B cell (primary cell): Measurements from ENCODE around the gene COL13A1. TPM values are rescaled to one million over a fixed set of nuclear protein-coding genes. Genes with fewer than 3 reads are reported as not detected.

ENCODE experiments used
- ATAC-seq: fragments of 200-7000 bp; cut with Tn5 transposase; one replicate; pipeline ENCODE4 v1.10.0; 2021; ENCODE audit warnings: low read depth, mild to moderate bottlenecking, moderate number of reproducible peaks, moderate library complexity
- CTCF ChIA-PET: fragments of 350-600 bp; sonication (Branson Sonifier 250); formaldehyde crosslinking; loops from one replicate; lab custom pipeline; 2021; ENCODE audit warnings: antibody characterized with exemption, inconsistent platforms; lab: Charles Lee
- POLR2A ChIA-PET: fragments of 350-600 bp; sonication (Branson Sonifier 250); formaldehyde crosslinking; loops from one replicate; lab custom pipeline; 2021; ENCODE audit warnings: antibody characterized with exemption; lab: Charles Lee
- DNase-seq: peaks from one replicate; pipeline ENCODE4 v3.0.0; 2013
- H2AFZ ChIP-seq: 2 replicates; pipeline ENCODE4 v1.6.1; 2012; ENCODE audit warnings: mild to moderate bottlenecking, low read depth, low read length; ENCODE audit not compliant: insufficient read depth, poor library complexity, severe bottlenecking
- H3K27ac ChIP-seq, 2 donors: 1 replicate in 1 of 2; 2 replicates in 1 of 2; pipeline ENCODE4 v1.5.1; 2012 to 2013; ENCODE audit warnings: low read length in 2 of 2, mild to moderate bottlenecking in 2 of 2, moderate library complexity in 1 of 2
- H3K27me3 ChIP-seq, 4 experiments: fragments of 200-600 bp in 1 of 4; sonication (generic) in 1 of 4; replicated peaks in 1 of 4; 1 replicate in 2 of 4; 2 replicates in 2 of 4; pipeline versions ENCODE4 v1.6.1 to v1.7.0; 2013 to 2016; ENCODE audit warnings: low read length in 3 of 4, mild to moderate bottlenecking in 2 of 4, mixed read lengths in 1 of 4, moderate library complexity in 1 of 4; ENCODE audit not compliant: insufficient read depth in 4 of 4, control insufficient read depth in 3 of 4; ENCODE audit errors: control extremely low read depth in 1 of 4
- H3K36me3 ChIP-seq, 2 experiments: replicated peaks in 1 of 2; 1 replicate in 1 of 2; 2 replicates in 1 of 2; pipeline versions ENCODE4 v1.6.1 to v1.7.1; 2013; ENCODE audit warnings: low read length in 1 of 2; ENCODE audit not compliant: insufficient read depth in 2 of 2, control insufficient read depth in 1 of 2; ENCODE audit errors: control extremely low read depth in 1 of 2, extremely low read depth in 1 of 2
- H3K4me1 ChIP-seq, 2 donors: fragments of 200-600 bp in 1 of 2; sonication (generic) in 1 of 2; 1 replicate in 1 of 2; 2 replicates in 1 of 2; pipeline versions ENCODE4 v1.5.1 to v1.6.1; 2013 to 2017; ENCODE audit warnings: low read length in 2 of 2; ENCODE audit not compliant: control insufficient read depth in 2 of 2, insufficient read depth in 2 of 2
- H3K4me2 ChIP-seq: replicated peaks from 2 replicates; pipeline ENCODE3; 2012; ENCODE audit warnings: mild to moderate bottlenecking, low read depth, low read length; ENCODE audit not compliant: poor library complexity, severe bottlenecking
- H3K4me3 ChIP-seq, 5 experiments: fragments of 200-600 bp in 1 of 5; sonication (generic) in 1 of 5; 1 replicate in 3 of 5; 2 replicates in 2 of 5; pipeline versions ENCODE4 v1.5.1 to v1.7.0; 2011 to 2016; ENCODE audit warnings: low read length in 4 of 5, mild to moderate bottlenecking in 4 of 5, low read depth in 2 of 5, control low read depth in 1 of 5, moderate library complexity in 1 of 5; ENCODE audit not compliant: insufficient read depth in 1 of 5; ENCODE audit errors: control extremely low read depth in 1 of 5, extremely low read depth in 1 of 5
- H3K79me2 ChIP-seq: fragments of 200-600 bp; sonication (generic); one replicate; pipeline ENCODE4 v1.6.0; 2016; ENCODE audit warnings: low read length; ENCODE audit not compliant: control insufficient read depth, insufficient read depth
- H3K9ac ChIP-seq: fragments of 200-600 bp; sonication (generic); 2 replicates; pipeline ENCODE4 v1.6.1; 2017; ENCODE audit warnings: mild to moderate bottlenecking, low read length, moderate library complexity
- H3K9me3 ChIP-seq, 3 donors: one replicate each; pipeline versions ENCODE4 v1.6.1 to v1.7.1; 2013; ENCODE audit warnings: low read length in 2 of 3; ENCODE audit not compliant: control insufficient read depth in 2 of 3, insufficient read depth in 1 of 3; ENCODE audit errors: control extremely low read depth in 1 of 3
- H4K20me1 ChIP-seq: 2 replicates; pipeline ENCODE4 v1.6.0; 2012; ENCODE audit warnings: mild to moderate bottlenecking, low read length; ENCODE audit not compliant: insufficient read depth, control insufficient read depth, poor library complexity, severe bottlenecking
- H3K27ac Mint-ChIP-seq: one replicate; pipeline ENCODE4 v1.8.0; 2021; ENCODE audit warnings: mixed read lengths
- H3K27me3 Mint-ChIP-seq: one replicate; pipeline ENCODE4 v1.8.0; 2021; ENCODE audit warnings: mixed read lengths
- H3K4me1 Mint-ChIP-seq: one replicate; pipeline ENCODE4 v1.8.0; 2021; ENCODE audit warnings: mixed read lengths
- H3K4me3 Mint-ChIP-seq: one replicate; pipeline ENCODE4 v1.8.0; 2021; ENCODE audit warnings: mixed read lengths
- H3K9me3 Mint-ChIP-seq: one replicate; pipeline ENCODE4 v1.8.0; 2022; ENCODE audit warnings: mixed read lengths; ENCODE audit not compliant: insufficient read depth
- EZH2 ChIP-seq: IDR thresholded peaks from 2 replicates; pipeline ENCODE4 v1.6.1; 2012; ENCODE audit warnings: borderline replicate concordance, low read depth, mild to moderate bottlenecking, moderate library complexity, low read length; ENCODE audit not compliant: insufficient read depth, poor library complexity, severe bottlenecking
- WGBS: methylation state at CpG from one replicate; pipeline ENCODE4 v1.1.5; 2013; ENCODE audit warnings: missing lambda C conversion rate; ENCODE audit not compliant: insufficient coverage; 5-methylcytosine and 5-hydroxymethylcytosine counted together
- intact Hi-C: fragments of 100-400 bp; cut with micrococcal nuclease; formaldehyde crosslinking; loops from one replicate; pipeline ENCODE4 v1.10.0; 2022
- polyA plus RNA-seq: library from polyadenylated mRNA; depleted of rRNA; stranded (reverse); fragments of >200 nt; gene quantifications from 2 replicates; pipeline ENCODE4 v1.2.3, GENCODE V29; 2012
- total RNA-seq, 2 donors: library from RNA; stranded (reverse); fragments of 120-200 nt in 1 of 2; gene quantifications; 1 replicate in 1 of 2; 2 replicates in 1 of 2; pipeline versions ENCODE4 v1.2.3 to v1.2.4, GENCODE V29; 2013 to 2022
- TF ChIP-seq, protein P1 (sequence below): fragments of 200-600 bp; IDR thresholded peaks from one replicate; pipeline ENCODE4 v1.8.0; 2022; ENCODE audit warnings: antibody characterized with exemption, mild to moderate bottlenecking

The COL13A1 gene
- total and polyA plus RNA-seq, 2 donors (not counting 1 experiment from before 2014, with no cell fraction given): not detected

DNA sequence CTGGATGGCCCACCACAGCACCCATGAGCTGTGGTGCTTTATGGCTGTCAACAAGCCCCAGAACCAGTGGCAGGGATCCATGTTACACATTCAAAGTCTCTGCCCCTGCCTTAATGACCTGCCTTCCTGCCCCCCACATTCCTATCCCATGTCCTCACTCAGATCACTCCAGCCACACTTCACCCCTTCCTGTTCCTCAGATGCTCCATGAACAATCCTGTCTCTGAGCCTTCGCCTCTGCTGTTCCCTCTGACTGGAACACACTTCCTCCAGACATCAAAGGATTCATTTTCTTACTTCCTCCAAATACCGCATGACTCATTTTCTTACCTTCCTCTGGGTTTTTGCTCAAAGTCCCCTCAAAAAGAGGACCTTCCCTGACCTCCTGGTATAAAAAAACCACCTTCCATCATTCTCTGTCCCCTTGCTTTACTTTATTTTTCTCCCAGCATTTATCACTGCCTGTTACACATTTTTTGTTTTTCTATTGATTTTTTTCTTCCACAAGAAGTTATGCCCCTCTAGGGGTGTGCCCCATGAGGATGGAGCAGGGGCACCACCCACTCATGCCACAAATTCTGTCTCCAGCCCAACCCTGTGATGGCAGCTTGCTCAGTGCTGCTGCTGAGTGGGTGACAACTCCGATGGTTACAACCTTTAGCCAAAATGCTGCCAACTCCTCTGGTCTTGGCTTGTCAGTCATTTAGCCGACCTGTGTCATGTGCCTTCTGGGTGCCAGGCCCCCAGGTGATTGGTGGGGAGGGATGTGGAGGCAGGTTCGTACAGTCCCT is 18.2 kb downstream of the COL13A1 start:
- Histone ChIP-seq H4K20me1 (no peaks in the 10 kb centered on the region), H3K9me3 (peaks cover 0 to 6% (median 0%) of the 10 kb centered on the region in 3 donors), H3K4me1 (no peaks in the 10 kb centered on the region), H2AFZ (no peak overlapping the region), H3K4me3 (no peak overlapping the region), H3K27ac (no peak overlapping the region), H3K27me3 (no peaks in the 10 kb centered on the region), H3K4me2 (no peak overlapping the region), H3K9ac (no peak overlapping the region), H3K36me3 (no peaks in the 10 kb centered on the region), H3K79me2 (no peaks in the 10 kb centered on the region)
- DNase-seq (no peak), ATAC-seq (no peak)
- ChIA-PET POLR2A (no interaction called here), CTCF (no interaction called here)
- Mint-ChIP-seq H3K4me3 (no peak overlapping the region), H3K9me3 (no peaks in the 10 kb centered on the region), H3K27ac (no peak overlapping the region), H3K27me3 (peaks cover 20% of the 10 kb centered on the region), H3K4me1 (no peaks in the 10 kb centered on the region)
- intact Hi-C loops: no loop called here
- 62% methylated on average over 5 of the region's 5 CpGs for WGBS
- TF ChIP-seq EZH2: no peak
- TF ChIP-seq, protein P1, sequence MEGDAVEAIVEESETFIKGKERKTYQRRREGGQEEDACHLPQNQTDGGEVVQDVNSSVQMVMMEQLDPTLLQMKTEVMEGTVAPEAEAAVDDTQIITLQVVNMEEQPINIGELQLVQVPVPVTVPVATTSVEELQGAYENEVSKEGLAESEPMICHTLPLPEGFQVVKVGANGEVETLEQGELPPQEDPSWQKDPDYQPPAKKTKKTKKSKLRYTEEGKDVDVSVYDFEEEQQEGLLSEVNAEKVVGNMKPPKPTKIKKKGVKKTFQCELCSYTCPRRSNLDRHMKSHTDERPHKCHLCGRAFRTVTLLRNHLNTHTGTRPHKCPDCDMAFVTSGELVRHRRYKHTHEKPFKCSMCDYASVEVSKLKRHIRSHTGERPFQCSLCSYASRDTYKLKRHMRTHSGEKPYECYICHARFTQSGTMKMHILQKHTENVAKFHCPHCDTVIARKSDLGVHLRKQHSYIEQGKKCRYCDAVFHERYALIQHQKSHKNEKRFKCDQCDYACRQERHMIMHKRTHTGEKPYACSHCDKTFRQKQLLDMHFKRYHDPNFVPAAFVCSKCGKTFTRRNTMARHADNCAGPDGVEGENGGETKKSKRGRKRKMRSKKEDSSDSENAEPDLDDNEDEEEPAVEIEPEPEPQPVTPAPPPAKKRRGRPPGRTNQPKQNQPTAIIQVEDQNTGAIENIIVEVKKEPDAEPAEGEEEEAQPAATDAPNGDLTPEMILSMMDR: no peak

DNA sequence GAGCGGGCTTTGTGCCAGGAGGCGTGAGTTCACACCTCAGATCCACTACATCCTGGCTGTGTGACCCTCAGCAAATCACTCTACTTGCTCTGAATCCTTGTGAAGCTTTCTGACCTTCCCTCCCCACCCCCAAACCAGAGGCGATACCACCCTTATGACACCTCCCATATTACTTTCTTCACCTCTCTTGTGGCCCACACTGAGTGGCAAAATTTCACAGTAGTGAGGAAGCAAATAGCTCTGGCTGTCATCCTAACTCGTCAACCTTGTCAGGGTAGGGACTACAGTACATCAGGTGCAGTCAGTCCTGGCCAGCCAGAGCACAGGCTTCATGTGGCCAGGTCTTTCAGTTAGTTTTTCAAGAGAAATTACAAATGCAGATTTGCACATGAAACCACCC is 19.1 kb downstream of the COL13A1 start:
- Histone ChIP-seq H3K4me2 (no peak overlapping the region), H4K20me1 (no peaks in the 10 kb centered on the region), H3K79me2 (no peaks in the 10 kb centered on the region), H3K36me3 (no peaks in the 10 kb centered on the region), H2AFZ (no peak overlapping the region), H3K27ac (no peak overlapping the region), H3K4me1 (no peaks in the 10 kb centered on the region), H3K9me3 (peaks cover 0 to 6% (median 0%) of the 10 kb centered on the region in 3 donors), H3K9ac (no peak overlapping the region), H3K27me3 (no peaks in the 10 kb centered on the region), H3K4me3 (no peak overlapping the region)
- POLR2A ChIA-PET: no interaction called here
- 83% methylated on average over 4 of the region's 4 CpGs for WGBS
- no peak overlapping the region for H3K27ac Mint-ChIP-seq
- no peak for DNase-seq
- ATAC-seq: no peak
- H3K4me3 Mint-ChIP-seq: no peak overlapping the region
- no peaks in the 10 kb centered on the region for H3K9me3 Mint-ChIP-seq
- no peaks in the 10 kb centered on the region for H3K4me1 Mint-ChIP-seq
- CTCF ChIA-PET: no interaction called here
- TF ChIP-seq EZH2: no peak
- TF ChIP-seq, protein P1: no peak
- intact Hi-C loops: no loop called here
- H3K27me3 Mint-ChIP-seq: peaks cover 20% of the 10 kb centered on the region
